Measurements from ENCODE around the gene CACNA1B.

DNA sequence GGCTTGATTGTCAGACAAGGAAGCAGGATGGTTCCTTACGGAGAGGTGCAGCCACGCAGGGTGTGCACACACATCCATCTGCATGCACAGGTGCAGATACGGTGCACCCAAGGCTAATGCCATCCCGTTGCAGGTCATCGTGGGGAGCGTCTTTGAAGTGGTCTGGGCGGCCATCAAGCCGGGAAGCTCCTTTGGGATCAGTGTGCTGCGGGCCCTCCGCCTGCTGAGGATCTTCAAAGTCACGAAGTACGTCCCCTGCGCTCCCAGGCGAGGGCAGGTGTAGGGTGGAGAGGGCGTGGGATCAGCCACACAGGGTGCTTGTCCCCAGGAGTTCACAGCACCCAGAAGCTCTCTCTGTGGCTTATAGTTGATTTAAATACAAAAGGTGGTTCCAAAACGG lies 106.4 kb downstream of the CACNA1B start:
- TF ChIP-seq POLR2AphosphoS5 (IDR thresholded peaks at IDR 0.05) (no peak), POLR2A (IDR thresholded peaks at IDR 0.05) (no peak)
- TF ChIP-seq, protein P1, sequence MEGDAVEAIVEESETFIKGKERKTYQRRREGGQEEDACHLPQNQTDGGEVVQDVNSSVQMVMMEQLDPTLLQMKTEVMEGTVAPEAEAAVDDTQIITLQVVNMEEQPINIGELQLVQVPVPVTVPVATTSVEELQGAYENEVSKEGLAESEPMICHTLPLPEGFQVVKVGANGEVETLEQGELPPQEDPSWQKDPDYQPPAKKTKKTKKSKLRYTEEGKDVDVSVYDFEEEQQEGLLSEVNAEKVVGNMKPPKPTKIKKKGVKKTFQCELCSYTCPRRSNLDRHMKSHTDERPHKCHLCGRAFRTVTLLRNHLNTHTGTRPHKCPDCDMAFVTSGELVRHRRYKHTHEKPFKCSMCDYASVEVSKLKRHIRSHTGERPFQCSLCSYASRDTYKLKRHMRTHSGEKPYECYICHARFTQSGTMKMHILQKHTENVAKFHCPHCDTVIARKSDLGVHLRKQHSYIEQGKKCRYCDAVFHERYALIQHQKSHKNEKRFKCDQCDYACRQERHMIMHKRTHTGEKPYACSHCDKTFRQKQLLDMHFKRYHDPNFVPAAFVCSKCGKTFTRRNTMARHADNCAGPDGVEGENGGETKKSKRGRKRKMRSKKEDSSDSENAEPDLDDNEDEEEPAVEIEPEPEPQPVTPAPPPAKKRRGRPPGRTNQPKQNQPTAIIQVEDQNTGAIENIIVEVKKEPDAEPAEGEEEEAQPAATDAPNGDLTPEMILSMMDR (IDR thresholded peaks at IDR 0.05 in 8 of 11, conservative IDR thresholded peaks at IDR 0.05 in 3 of 11): no peak

Measured in spleen (tissue), 7 donors.